ENCODE results near the gene GTPBP3. TPM values are rescaled to one million over a fixed set of nuclear protein-coding genes. Genes with fewer than 3 reads are reported as not detected.

The GTPBP3 gene
- total RNA-seq, 1 experiment from 2014 or later, result 73.0 TPM

DNA sequence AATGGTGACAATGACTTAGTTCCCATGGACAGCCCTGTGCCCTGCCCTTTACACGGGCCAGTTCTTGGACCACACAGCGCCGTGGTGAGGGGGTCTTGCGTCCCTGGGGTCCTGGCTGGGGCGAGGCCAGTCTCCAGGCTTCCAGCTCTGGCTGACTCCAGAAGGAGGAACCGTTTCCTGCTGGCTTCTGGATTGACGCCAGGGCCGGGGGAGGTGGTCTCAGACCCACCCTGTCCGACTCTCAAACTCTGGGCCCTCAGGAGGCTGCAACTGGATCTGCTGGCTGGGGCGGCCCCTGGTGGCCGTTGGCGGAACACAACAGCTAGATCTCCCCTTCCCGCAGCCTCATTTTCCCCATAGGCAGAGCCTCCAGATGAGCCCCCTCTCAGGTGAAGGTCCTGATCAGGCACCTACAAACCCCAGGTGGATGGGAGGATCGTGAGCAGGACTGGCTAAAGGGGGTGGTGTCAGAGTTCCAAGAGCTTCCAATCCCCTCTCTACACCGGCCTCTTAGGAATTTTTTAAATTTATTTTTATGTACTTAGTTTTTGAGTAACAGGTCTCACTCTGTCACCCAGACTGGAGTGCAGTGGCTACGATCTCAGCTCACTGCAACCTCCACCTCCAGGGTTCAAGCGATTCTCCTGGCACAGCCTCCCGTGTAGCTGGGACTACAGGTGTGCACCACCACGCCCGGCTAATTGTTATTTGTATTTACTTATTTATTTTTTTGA lies 48.7 kb downstream of the GTPBP3 start:
- CTCF ChIA-PET, result interaction anchor here (0.6 to 1.6 kb wide), 18 partner anchors 8 to 473 kb away, joined by 3 to 11 read pairs (median 3); partner anchors contain the start of genes BST2, DDA1, MRPL34 and RPL18A
- Histone ChIP-seq H3K9ac (ENCODE audit: low read length) (no peak overlapping the region), H3K4me1 (ENCODE audit: control insufficient read depth in 1 of 2, insufficient read depth in 2 of 2, low read length in 2 of 2) (peaks cover 19 to 31% of the 10 kb centered on the region in 2 experiments), H3K27ac (ENCODE audit: low read depth, low read length) (no peak overlapping the region), H3K27me3 (ENCODE audit: insufficient read depth, low read length) (no peaks in the 10 kb centered on the region), H3K4me2 (ENCODE audit: low read length) (peak overlapping the region; percentile 40; the same call in 1 of the 2 replicates), H3K4me3 (replicated peaks in 1 of 2; ENCODE audit: low read depth in 1 of 2, low read length in 2 of 2) (no peak overlapping the region), H3K36me3 (ENCODE audit: control insufficient read depth in 1 of 2, insufficient read depth in 2 of 2, low read length in 2 of 2) (no peaks in the 10 kb centered on the region), H3K9me2 (ENCODE audit: insufficient read depth) (no peaks in the 10 kb centered on the region), H3K79me2 (ENCODE audit: insufficient read depth, low read length) (no peaks in the 10 kb centered on the region), H2AFZ (ENCODE audit: low read depth, low read length, poor library complexity, severe bottlenecking) (peak overlapping the region; percentile 82), H4K20me1 (ENCODE audit: insufficient read depth) (no peaks in the 10 kb centered on the region), H3K9me3 (ENCODE audit: control insufficient read depth in 1 of 2, insufficient read depth in 1 of 2, low read depth in 1 of 2, low read length in 2 of 2) (no peaks in the 10 kb centered on the region)
- POLR2A ChIA-PET, result interaction anchor here (0.5 kb wide), 1 partner anchor 82 kb away, joined by 3 read pairs; no protein-coding TSS in a partner anchor
- RAD21 ChIA-PET (ENCODE audit: low non-redundant PET in 1 of 2, low total read pairs in 2 of 2, uncharacterized antibody in 2 of 2, unreplicated experiment in 2 of 2), result interaction anchor here in 1 of 2 experiments (0.7 to 0.8 kb wide), 2 partner anchors 39 to 81 kb away, joined by 3 read pairs; no protein-coding TSS in a partner anchor
- BruUV-seq (replicated peaks), result no TSS peak
- ATAC-seq (peak; percentile 67), DNase-seq (ENCODE audit: low read depth, low spot score) (no peak)
- intact Hi-C loops (cut with micrococcal nuclease), result loop anchor here (1.0 kb wide), 2 partner anchors 40 to 93 kb away; no protein-coding TSS in a partner anchor
- no peak for TF ChIP-seq CEBPB (IDR thresholded peaks at IDR 0.05; ENCODE audit: low read depth)
- peak; percentile 91 for TF ChIP-seq RAD21 (IDR thresholded peaks at IDR 0.05; ENCODE audit: low read depth)
- peak; percentile 91 to 97 (median 96) for TF ChIP-seq CTCF (IDR thresholded peaks at IDR 0.05 in 2 of 3, conservative IDR thresholded peaks at IDR 0.05 in 1 of 3; ENCODE audit: borderline replicate concordance in 1 of 3, insufficient read depth in 1 of 3, low read depth in 2 of 3, low read length in 2 of 3)
- TF ChIP-seq SP1 (IDR thresholded peaks at IDR 0.05; ENCODE audit: low read depth), result no peak

DNA sequence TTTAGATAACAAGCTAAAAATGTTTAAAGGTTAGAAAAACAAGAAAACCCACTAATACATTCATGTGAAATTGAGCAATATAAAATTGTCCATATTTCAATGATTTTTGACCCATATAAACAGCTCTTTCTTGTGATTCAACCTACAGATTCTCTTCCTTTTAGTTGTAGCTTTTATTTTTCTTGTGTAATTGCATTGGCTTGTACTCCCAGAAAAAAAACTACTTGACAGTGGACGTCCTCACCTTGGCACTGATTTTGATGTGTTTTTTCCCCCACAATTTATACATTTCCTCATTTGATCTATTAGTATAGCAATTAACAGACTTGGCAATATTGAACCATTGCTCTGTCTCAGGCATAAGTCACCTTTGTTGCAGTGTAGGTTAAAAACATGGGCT lies 51.9 kb downstream of the GTPBP3 start:
- no peak overlapping the region for H2AFZ ChIP-seq (ENCODE audit: low read depth, low read length, poor library complexity, severe bottlenecking)
- no peaks in the 10 kb centered on the region for H3K9me2 ChIP-seq (ENCODE audit: insufficient read depth)
- H4K20me1 ChIP-seq (ENCODE audit: insufficient read depth), result no peaks in the 10 kb centered on the region
- no peak overlapping the region for H3K9ac ChIP-seq (ENCODE audit: low read length)
- ChIA-PET POLR2A (interaction anchor here (1.0 to 1.6 kb wide), 2 partner anchors 95 to 96 kb away, joined by 3 read pairs; no protein-coding TSS in a partner anchor), CTCF (interaction anchor here (1.0 to 1.2 kb wide), 2 partner anchors 14 to 30 kb away, joined by 3 to 4 read pairs; partner anchors contain the start of gene MVB12A), RAD21 (ENCODE audit: low non-redundant PET in 1 of 2, low total read pairs in 2 of 2, uncharacterized antibody in 2 of 2, unreplicated experiment in 2 of 2) (no interaction called here)
- H3K9me3 ChIP-seq (ENCODE audit: control insufficient read depth in 1 of 2, insufficient read depth in 1 of 2, low read depth in 1 of 2, low read length in 2 of 2), result no peaks in the 10 kb centered on the region
- no peaks in the 10 kb centered on the region for H3K79me2 ChIP-seq (ENCODE audit: insufficient read depth, low read length)
- no peaks in the 10 kb centered on the region for H3K36me3 ChIP-seq (ENCODE audit: control insufficient read depth in 1 of 2, insufficient read depth in 2 of 2, low read length in 2 of 2)
- H3K4me2 ChIP-seq (ENCODE audit: low read length), result no peak overlapping the region
- no peak for ATAC-seq
- peaks cover 11 to 27% of the 10 kb centered on the region in 2 experiments for H3K4me1 ChIP-seq (ENCODE audit: control insufficient read depth in 1 of 2, insufficient read depth in 2 of 2, low read length in 2 of 2)
- H3K27ac ChIP-seq (ENCODE audit: low read depth, low read length), result no peak overlapping the region
- no TSS peak for BruUV-seq (replicated peaks)
- no peak overlapping the region for H3K4me3 ChIP-seq (replicated peaks in 1 of 2; ENCODE audit: low read depth in 1 of 2, low read length in 2 of 2)
- H3K27me3 ChIP-seq (ENCODE audit: insufficient read depth, low read length), result no peaks in the 10 kb centered on the region
- intact Hi-C loops (cut with micrococcal nuclease), result no loop called here
- no peak for DNase-seq (ENCODE audit: low read depth, low spot score)
- TF ChIP-seq, protein P1, sequence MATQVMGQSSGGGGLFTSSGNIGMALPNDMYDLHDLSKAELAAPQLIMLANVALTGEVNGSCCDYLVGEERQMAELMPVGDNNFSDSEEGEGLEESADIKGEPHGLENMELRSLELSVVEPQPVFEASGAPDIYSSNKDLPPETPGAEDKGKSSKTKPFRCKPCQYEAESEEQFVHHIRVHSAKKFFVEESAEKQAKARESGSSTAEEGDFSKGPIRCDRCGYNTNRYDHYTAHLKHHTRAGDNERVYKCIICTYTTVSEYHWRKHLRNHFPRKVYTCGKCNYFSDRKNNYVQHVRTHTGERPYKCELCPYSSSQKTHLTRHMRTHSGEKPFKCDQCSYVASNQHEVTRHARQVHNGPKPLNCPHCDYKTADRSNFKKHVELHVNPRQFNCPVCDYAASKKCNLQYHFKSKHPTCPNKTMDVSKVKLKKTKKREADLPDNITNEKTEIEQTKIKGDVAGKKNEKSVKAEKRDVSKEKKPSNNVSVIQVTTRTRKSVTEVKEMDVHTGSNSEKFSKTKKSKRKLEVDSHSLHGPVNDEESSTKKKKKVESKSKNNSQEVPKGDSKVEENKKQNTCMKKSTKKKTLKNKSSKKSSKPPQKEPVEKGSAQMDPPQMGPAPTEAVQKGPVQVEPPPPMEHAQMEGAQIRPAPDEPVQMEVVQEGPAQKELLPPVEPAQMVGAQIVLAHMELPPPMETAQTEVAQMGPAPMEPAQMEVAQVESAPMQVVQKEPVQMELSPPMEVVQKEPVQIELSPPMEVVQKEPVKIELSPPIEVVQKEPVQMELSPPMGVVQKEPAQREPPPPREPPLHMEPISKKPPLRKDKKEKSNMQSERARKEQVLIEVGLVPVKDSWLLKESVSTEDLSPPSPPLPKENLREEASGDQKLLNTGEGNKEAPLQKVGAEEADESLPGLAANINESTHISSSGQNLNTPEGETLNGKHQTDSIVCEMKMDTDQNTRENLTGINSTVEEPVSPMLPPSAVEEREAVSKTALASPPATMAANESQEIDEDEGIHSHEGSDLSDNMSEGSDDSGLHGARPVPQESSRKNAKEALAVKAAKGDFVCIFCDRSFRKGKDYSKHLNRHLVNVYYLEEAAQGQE (IDR thresholded peaks at IDR 0.05; ENCODE audit: low read depth), result no peak
- no peak for TF ChIP-seq JUND (IDR thresholded peaks at IDR 0.05)
- TF ChIP-seq CTCF (IDR thresholded peaks at IDR 0.05 in 2 of 3, conservative IDR thresholded peaks at IDR 0.05 in 1 of 3; ENCODE audit: borderline replicate concordance in 1 of 3, insufficient read depth in 1 of 3, low read depth in 2 of 3, low read length in 2 of 3), result no peak
- TF ChIP-seq, protein P2, sequence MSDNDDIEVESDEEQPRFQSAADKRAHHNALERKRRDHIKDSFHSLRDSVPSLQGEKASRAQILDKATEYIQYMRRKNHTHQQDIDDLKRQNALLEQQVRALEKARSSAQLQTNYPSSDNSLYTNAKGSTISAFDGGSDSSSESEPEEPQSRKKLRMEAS (IDR thresholded peaks at IDR 0.05), result no peak
- no peak for TF ChIP-seq ELF1 (IDR thresholded peaks at IDR 0.05; ENCODE audit: borderline replicate concordance, low read depth)
